Muscle of back (tissue), 11 donors: ENCODE data around the gene P2RX6. TPM values are rescaled to one million over a fixed set of nuclear protein-coding genes. Genes with fewer than 3 reads are reported as not detected.
"Not testable (repeated sequence)": the region's sequence is repeated elsewhere in the genome, so short reads cannot be mapped to it uniquely, and the experiment has no call there.

Experiments
- DNase-seq, 3 donors: peaks; one replicate each; pipeline versions ENCODE4 v3.0.0 to v3.0.0-alpha.2; 2013
- polyA plus RNA-seq, 10 donors: library from polyadenylated mRNA; unstranded; fragments of 120-200 nt; gene quantifications; one replicate each; pipeline ENCODE4 v1.2.1, GENCODE V29; 2013; ENCODE audit not compliant: insufficient read length in 10 of 10

Gene P2RX6
- polyA plus RNA-seq, 10 donors, result 9.8 to 20.6 (median 17.5) TPM

GRCh38 chr22:21051145-21051830 is 36.3 kb downstream of the P2RX6 start:
- DNase-seq, result no peak

DNA sequence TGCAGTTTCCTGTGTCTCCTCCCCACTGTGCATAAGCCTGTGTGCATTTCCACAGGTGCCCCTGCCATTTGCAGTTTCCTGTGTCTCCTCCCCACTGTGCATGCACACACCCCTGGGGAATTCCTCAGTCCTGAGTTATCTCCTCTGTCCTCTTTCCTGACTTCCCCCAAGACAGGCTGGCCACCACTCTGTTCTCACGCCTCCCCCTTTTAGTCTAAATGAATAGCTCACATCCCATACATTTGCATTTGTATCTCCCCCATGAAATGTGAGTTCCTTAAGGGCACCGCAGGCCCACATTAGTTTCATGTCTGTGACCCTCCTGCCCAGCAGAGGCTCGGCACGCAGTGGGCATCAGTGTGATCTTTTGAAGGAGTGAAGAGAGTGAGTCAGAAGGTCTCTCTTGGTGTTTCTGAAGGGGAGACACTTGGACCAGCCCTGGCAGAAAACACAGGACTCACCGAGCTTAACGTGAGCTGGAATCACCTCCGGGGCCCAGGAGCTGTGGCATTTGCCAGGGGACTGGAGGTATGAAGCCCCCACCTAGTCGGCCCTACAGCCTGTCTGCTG is 37.0 kb downstream of the P2RX6 start:
- DNase-seq, result no peak

DNA sequence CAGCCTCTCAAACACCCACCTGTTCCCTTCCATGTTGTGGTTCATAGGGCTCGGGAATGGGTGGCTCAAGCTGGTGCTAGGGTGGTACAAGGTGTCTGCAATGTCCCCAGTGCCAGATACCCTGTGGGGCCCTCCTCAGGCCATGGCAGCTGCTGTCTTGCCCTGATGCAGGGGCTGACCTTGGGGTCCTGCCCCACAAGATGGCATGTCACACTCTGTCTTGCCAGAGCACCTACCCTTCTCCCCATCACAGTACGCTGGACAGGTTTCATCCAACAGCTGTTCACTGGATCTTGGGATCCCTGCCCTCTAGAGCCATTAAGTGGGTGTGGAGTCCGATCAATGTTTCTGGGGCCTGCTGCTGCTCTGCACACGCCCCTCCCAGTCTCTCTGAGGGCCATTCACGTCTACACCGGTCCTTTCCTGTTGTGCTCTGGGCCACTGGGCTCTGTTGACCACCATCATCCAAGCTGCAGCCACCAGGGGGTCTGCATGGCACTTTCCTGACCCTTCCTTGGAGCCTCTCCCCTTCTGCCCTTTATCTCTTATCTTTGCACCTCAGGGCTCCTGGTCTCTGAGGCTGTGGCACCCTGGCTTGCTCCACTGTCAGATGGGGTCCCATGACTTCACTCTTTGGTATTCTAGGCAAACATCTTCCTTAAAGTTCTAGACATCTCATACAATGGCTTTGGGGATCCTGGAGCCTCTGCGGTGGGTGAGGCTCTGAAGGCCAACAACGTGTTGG is 37.9 kb downstream of the P2RX6 start:
- no peak for DNase-seq

DNA sequence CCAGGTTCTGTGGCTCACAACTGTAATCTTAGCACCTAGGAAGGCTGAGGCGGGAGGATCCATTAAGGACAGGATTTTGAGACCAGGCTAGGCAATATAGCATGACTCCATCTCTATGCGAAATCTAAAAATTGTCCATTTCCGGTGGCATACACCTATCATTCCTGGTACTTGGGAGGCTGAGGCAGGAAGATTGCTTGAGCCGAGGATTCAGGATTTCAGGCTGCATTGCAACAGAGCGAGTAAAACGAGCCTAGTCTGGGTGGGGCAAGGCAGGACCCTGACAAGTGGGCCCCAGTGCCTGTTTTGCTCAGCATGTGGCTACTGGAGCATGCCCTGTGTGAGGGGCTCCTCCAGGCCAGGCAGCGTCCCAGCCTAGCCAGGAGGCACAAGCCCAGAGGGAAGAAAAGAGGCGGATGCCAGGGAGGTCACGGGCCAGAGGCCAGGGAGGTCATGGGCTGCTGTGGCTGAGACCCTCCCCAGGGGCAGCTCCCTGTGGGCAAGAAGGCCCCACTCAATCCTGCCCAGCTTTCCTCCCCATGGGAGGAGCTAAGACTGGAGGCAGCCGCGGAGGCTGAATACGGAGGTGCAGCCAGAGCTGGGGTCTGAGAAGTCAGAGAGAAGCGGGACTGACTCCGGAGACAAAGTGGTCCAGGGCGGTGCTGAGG is 39.2 kb downstream of the P2RX6 start:
- DNase-seq, result no peak

- DNase-seq, result no peak
These were observed 40.0 kb downstream of the P2RX6 start for GRCh38 chr22:21054714-21055563.

DNA sequence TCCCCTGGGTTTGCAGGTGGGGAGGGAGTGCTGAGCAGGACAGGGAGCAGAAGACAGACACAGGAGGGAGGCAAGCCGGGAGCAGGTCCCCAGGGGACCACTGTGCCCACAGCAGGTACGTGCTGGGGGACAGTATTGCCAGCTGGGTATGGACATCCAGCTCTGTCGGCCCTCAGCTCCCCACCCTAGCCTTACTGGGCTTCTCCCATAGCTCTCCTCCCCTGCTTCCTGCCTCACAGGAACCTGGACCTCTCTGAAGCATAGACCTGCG is 40.5 kb downstream of the P2RX6 start:
- no peak for DNase-seq

GRCh38 chr22:21055880-21056319 is 40.9 kb downstream of the P2RX6 start:
- no peak for DNase-seq

DNA sequence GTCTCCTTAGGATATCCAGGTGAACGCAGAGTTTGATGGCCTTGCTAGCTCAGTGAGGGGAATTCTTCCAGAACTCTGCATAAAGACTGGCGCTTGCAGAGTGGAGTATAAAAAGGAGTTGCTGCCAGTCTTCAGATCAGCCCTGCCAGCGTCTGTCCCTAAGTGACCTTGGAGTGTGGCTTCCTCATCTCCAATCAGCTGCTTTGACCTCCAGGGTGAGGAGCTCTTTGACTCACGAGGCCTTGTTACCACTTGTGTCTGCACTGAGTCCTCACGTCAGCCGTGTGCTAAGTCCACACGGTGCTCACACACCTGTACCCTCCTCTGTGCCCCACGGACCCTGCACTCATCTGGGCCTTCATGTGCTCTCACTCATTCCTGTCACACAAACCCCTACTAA is 45.4 kb downstream of the P2RX6 start:
- not testable (repeated sequence) for DNase-seq

GRCh38 chr22:21061660-21062321 is 46.8 kb downstream of the P2RX6 start:
- not testable (repeated sequence) for DNase-seq

DNA sequence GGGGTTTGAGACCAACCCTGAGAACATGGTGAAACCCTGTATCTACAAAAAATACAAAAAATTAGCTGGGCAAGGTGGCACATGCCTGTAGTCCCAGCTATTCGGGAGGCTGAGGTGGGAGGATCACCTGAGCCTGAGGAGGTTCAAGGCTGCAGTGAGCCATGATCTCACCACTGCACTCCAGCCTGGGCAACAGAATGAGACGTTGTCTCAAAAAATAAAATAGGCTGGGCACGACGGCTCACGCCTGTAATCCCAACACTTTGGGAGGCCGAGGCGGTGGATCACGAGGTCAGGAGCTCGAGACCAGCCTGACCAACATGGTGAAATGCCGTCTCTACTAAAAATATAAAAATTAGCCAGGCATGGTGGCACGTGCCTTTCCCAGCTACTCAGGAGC is 49.5 kb downstream of the P2RX6 start:
- DNase-seq, result not testable (repeated sequence)

DNA sequence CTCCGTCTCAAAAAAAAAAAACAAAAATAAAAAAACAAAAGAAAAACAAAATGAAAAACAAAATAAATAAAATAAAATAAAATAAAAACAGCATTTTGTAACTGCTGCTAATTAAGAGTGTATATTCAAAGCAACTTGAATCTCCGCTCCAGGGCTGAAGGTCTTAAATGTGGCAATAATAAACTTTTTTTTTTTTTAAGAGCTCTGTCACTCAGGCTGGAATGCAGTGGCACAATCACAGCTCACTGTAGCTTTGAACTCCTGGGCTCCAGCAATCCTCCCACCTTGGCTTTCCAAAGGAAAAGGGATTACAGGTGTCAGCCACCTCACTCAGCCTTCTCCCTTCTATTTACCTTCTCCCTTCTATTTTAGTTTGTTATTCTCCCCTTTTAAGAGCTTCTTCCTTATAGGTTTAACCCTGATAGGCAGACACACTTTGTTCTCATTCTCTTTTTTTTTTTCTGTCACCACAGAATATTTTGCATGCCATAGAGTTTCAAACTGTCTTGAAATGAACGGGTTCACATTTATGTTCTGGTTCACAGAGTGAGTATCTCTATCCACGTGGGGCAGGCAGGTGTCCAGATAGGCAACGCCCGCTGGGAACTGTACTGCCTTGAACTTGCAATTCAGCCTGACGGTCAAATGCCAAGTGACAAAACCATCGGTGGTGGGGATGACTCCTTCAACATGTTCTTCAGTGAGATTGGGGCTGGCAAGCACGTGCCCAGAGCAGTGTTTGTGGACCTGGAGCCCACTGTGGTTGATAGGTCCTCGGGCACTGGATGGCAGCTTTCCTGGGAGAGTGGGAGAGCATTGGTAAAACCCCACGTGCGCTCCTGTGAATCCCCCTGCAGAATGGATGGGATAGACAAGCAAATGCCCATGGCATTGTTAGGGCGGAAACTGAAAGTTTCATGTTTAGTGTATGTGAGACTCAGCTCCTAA is 50.2 kb downstream of the P2RX6 start:
- DNase-seq, result no peak

DNA sequence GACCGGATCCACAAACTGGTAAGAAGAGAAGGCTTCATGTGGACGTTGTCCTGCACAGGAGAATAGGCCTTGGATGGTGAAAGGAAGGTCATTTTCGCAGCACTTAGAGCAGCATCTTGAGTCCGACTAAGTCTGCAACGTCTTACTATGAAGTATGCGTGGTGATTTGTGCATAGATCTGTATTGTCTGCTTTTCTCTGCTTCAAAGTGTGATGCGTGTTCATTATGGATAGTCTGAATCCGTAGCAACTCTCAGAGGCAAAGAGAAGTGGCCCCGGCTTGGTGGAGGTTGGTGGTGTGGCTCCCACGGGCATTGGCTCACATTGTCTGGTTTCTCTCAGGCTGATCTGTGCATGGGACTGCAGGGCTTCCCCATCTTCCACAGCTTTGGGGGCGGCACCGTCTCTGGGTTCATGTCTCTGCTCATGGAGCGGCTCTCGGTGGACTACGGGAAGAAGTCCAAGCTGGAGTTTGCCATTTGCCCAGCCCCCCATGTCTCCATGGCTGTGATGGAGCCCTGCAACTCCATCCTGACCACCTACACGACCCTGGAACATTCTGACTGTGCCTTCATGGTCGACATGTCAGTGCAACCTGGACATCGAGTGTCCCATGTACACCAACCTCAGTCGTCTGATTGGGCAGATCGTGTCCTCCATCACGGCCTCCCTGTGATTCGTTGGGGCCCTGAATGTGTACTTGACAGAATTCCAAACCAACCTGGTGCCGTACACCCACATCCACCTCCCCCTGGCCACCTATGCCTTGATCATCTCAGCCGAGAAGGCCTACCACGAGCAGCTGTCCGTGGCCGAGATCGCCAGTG is 52.3 kb downstream of the P2RX6 start:
- DNase-seq, result no peak

GRCh38 chr22:21067901-21068680 is 53.1 kb downstream of the P2RX6 start:
- DNase-seq, result no peak

DNA sequence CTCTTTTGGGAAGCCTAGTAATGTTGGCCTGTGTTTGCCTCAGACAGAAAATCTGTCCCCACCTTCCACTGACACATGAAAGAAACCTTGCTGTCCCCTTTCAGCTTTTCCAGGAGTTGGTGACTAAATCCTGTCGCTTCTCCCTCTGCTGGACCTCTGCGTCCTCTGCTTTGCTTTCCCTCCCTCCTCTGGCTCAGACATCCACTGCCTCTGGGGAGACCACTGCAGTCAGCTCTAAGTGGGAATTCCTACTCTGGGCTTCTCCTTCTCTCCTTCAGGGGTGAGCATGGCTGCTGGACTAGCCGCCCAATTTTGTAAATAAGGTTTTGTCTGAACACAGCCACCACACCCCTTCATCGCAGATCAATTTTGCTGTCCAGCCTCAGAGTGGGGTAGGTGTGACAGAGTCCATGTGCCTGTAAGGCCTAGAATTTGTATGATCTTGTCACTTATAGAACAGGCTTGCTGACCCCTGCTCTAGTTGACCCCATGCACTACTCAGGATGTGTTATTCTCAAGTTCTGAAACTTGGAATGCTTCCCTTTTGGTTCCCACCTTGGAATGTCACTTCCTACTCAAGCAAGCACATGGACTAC is 53.8 kb downstream of the P2RX6 start:
- DNase-seq, result no peak

DNA sequence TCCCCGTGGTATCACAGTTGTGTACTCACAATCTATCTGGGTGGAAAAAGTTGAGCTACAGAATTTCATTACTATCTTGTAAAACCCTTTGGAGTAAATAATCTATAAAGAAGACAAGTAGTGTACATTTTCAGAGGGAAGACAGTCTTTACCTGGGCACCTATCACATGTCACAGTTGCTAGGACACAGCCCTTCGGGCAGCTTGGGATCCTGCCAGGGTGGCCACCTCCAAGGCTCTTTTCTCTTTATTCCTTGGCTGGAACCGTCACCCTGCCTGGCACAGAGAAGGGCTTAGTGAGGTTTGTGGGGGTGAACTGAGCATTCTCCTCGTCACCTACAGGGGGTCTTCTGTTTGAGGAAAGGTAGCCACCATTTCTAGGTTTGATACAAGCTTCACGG is 54.4 kb downstream of the P2RX6 start:
- no peak for DNase-seq

GRCh38 chr22:21070690-21071615 is 56.0 kb downstream of the P2RX6 start:
- no peak for DNase-seq

- not testable (repeated sequence) for DNase-seq
These were observed 56.8 kb downstream of the P2RX6 start for GRCh38 chr22:21071796-21072195.
